Measurements from ENCODE around the gene TUBGCP2. TPM values are rescaled to one million over a fixed set of nuclear protein-coding genes. Genes with fewer than 3 reads are reported as not detected.

TUBGCP2 gene
- total RNA-seq, 1 experiment from 2014 or later: 75.1 TPM

- intact Hi-C loops (cut with micrococcal nuclease; ENCODE audit: unreplicated experiment): no loop called here
- POLR2A ChIA-PET (ENCODE audit: low non-redundant PET): no interaction called here
- Histone ChIP-seq H3K4me3 (ENCODE audit: low read depth, low read length, poor library complexity, severe bottlenecking) (no peak overlapping the region), H3K27ac (ENCODE audit: low read depth, low read length, poor library complexity, severe bottlenecking) (no peak overlapping the region), H3K27me3 (replicated peaks; ENCODE audit: insufficient read depth, low read depth, low read length, poor library complexity) (peaks cover 5% of the 10 kb centered on the region), H3K4me1 (ENCODE audit: insufficient read depth, low read length, poor library complexity, severe bottlenecking) (no peaks in the 10 kb centered on the region), H3K36me3 (ENCODE audit: insufficient read depth, low read length, poor library complexity, severe bottlenecking) (no peaks in the 10 kb centered on the region), H3K9me3 (ENCODE audit: low read depth, low read length, poor library complexity, severe bottlenecking) (no peaks in the 10 kb centered on the region)
- no peak for DNase-seq (ENCODE audit: low spot score)
- CTCF ChIA-PET: no interaction called here
- BruUV-seq (replicated peaks): no TSS peak
- no peak for TF ChIP-seq EZH2 (IDR thresholded peaks at IDR 0.05; ENCODE audit: borderline replicate concordance, low read depth, low read length, poor library complexity, severe bottlenecking)
- TF ChIP-seq, protein P1, sequence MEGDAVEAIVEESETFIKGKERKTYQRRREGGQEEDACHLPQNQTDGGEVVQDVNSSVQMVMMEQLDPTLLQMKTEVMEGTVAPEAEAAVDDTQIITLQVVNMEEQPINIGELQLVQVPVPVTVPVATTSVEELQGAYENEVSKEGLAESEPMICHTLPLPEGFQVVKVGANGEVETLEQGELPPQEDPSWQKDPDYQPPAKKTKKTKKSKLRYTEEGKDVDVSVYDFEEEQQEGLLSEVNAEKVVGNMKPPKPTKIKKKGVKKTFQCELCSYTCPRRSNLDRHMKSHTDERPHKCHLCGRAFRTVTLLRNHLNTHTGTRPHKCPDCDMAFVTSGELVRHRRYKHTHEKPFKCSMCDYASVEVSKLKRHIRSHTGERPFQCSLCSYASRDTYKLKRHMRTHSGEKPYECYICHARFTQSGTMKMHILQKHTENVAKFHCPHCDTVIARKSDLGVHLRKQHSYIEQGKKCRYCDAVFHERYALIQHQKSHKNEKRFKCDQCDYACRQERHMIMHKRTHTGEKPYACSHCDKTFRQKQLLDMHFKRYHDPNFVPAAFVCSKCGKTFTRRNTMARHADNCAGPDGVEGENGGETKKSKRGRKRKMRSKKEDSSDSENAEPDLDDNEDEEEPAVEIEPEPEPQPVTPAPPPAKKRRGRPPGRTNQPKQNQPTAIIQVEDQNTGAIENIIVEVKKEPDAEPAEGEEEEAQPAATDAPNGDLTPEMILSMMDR (conservative IDR thresholded peaks at IDR 0.05; ENCODE audit: low read depth, low read length): no peak
These were observed 57.1 kb downstream of the TUBGCP2 start for GRCh38 chr10:133251388-133252222.

GRCh38 chr10:133249975-133250754 lies 58.5 kb downstream of the TUBGCP2 start:
- CTCF ChIA-PET: no interaction called here
- intact Hi-C loops (cut with micrococcal nuclease; ENCODE audit: unreplicated experiment): no loop called here
- peaks cover 5% of the 10 kb centered on the region for H3K27me3 ChIP-seq (replicated peaks; ENCODE audit: insufficient read depth, low read depth, low read length, poor library complexity)
- no peak overlapping the region for H3K4me3 ChIP-seq (ENCODE audit: low read depth, low read length, poor library complexity, severe bottlenecking)
- H3K27ac ChIP-seq (ENCODE audit: low read depth, low read length, poor library complexity, severe bottlenecking): no peak overlapping the region
- H3K36me3 ChIP-seq (ENCODE audit: insufficient read depth, low read length, poor library complexity, severe bottlenecking): no peaks in the 10 kb centered on the region
- POLR2A ChIA-PET (ENCODE audit: low non-redundant PET): no interaction called here
- H3K4me1 ChIP-seq (ENCODE audit: insufficient read depth, low read length, poor library complexity, severe bottlenecking): no peaks in the 10 kb centered on the region
- H3K9me3 ChIP-seq (ENCODE audit: low read depth, low read length, poor library complexity, severe bottlenecking): no peaks in the 10 kb centered on the region
- TF ChIP-seq, protein P1 (conservative IDR thresholded peaks at IDR 0.05; ENCODE audit: low read depth, low read length): no peak
- no peak for TF ChIP-seq EZH2 (IDR thresholded peaks at IDR 0.05; ENCODE audit: borderline replicate concordance, low read depth, low read length, poor library complexity, severe bottlenecking)
- BruUV-seq (replicated peaks): no TSS peak
- DNase-seq (ENCODE audit: low spot score): no peak

DNA sequence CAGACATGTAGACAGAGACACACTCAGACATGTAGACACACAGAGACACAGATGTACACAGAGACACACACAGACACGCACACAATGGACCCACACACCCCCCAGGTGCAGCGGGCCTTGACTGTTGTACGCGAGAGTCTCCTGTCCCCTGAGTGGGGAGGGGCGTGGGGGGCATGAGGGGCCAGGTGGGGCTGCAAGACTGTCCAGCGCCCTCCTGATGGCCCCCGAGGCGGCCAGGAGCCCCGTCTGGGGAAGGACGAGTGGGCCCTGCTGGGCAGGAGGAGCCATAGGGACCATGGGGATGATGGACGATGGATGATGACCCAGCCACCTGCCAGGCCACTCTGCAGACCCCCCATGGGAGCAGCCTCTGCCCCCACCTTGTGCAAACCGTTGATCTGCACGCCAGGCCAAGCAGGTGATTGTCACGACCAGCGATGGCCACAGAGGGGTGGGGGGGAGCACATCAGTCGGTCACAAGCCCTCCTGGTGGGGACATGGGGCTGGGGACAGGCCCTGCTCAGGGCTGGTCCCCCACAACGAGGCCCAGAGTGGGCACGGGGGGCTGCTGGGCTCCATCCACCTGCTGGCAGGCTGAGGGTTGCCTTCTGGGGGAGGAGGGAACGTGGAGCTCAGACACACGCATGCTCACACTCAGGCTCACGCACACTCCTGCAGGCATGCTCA lies 59.4 kb downstream of the TUBGCP2 start:
- no TSS peak for BruUV-seq (replicated peaks)
- POLR2A ChIA-PET (ENCODE audit: low non-redundant PET): no interaction called here
- Histone ChIP-seq H3K36me3 (ENCODE audit: insufficient read depth, low read length, poor library complexity, severe bottlenecking) (no peaks in the 10 kb centered on the region), H3K4me1 (ENCODE audit: insufficient read depth, low read length, poor library complexity, severe bottlenecking) (no peaks in the 10 kb centered on the region), H3K9me3 (ENCODE audit: low read depth, low read length, poor library complexity, severe bottlenecking) (no peaks in the 10 kb centered on the region), H3K4me3 (ENCODE audit: low read depth, low read length, poor library complexity, severe bottlenecking) (no peak overlapping the region), H3K27ac (ENCODE audit: low read depth, low read length, poor library complexity, severe bottlenecking) (no peak overlapping the region), H3K27me3 (replicated peaks; ENCODE audit: insufficient read depth, low read depth, low read length, poor library complexity) (peaks cover 5% of the 10 kb centered on the region)
- no peak for DNase-seq (ENCODE audit: low spot score)
- CTCF ChIA-PET: no interaction called here
- intact Hi-C loops (cut with micrococcal nuclease; ENCODE audit: unreplicated experiment): no loop called here
- TF ChIP-seq, protein P1 (conservative IDR thresholded peaks at IDR 0.05; ENCODE audit: low read depth, low read length): no peak
- TF ChIP-seq EZH2 (IDR thresholded peaks at IDR 0.05; ENCODE audit: borderline replicate concordance, low read depth, low read length, poor library complexity, severe bottlenecking): no peak

Measured in A673 (cell line).